Activated CD4-positive, CD25-positive, alpha-beta regulatory T cell treated with anti-CD3 and anti-CD28 coated beads, Interleukin-2, amount 50 U/mL, for 16 hours (primary cell): ENCODE data around the gene CAMK2N2.

Experiments used
- DNase-seq: peaks from one replicate; pipeline ENCODE4 v3.0.0-alpha.2; 2020; ENCODE audit warnings: low read depth, low spot score

The CAMK2N2 gene

DNA sequence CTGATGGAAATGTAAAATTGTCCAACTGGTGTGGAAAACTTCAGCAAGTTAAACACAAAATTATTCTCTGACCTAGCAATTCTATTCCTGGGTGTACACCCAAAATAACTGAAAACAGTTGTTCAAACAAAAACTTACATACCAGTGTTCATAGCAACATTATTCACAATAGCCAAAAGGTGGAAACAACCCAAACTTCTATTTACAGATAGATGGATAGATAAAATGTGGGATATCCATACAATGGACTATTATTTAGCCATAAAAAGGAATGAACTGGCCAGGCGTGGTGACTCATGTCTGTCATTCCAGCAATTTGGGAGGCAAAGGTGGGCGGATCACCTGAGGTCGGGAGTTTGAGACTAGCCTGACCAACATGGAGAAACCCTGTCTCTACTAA lies 38.8 kb downstream of the CAMK2N2 start:
- DNase-seq, result no peak

DNA sequence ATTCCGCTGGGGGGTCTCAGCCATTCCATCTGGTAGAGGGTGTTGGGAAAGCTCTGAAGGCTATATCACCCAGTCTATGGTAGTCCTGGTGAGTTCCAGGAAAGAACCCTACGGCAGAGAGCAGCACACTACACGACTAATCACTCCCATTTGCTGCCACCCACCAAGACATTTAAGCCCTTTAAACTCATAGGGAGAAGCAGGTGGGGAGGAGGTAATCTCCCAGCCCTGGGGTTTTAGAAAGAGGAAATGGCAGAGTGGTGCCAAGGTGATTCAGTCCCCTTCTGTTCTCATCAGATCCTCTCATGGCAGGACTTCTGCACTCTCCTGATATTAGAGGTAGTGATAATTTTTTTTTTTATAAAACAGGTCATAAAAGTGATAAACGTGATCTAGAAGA lies 42.5 kb downstream of the CAMK2N2 start:
- no peak for DNase-seq

DNA sequence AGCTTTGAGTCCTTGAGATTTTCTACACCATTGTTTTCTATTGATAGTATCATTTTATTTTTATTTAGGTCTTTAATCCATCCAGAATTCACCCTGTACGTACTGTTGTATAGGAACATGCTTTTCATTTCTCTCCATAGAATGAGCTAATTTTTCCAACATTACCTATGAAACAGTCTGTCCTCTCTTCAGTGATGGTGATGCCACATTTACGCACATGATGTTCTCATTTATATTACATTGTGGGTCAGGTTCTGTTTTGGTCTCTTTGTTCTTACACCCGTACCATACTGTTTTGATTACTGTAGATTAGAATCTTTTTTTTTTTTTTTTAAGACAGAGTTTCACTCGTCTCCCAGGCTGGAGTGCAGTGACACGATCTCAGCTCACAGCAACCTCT lies 49.6 kb downstream of the CAMK2N2 start:
- no peak for DNase-seq

DNA sequence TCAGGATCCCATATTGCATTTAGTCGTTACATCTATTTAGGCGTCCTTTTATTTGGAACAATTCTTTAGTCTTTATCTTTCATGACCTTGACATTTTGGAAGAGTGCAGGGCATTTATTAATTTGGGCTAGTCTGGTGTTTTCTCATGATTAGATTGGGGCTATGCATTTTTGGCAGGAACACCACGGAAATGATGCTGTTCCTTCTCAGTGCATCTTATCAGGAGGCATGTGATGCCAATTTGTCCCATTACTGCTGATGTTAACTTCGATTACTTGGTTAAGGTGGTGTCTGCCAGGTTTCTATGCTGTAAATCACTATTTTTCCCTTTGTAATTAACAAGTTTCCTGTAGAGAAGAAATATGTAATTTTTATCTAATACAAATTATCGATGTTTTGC lies 50.1 kb downstream of the CAMK2N2 start:
- no peak for DNase-seq
